HEK293T (cell line): ENCODE data around the gene ARHGEF18.

Source experiments
- ARNT ChIP-seq: fragments of 450-650 bp; IDR thresholded peaks from 2 replicates; pipeline ENCODE4 v1.6.1; 2017; ENCODE audit warnings: mild to moderate bottlenecking
- CTBP1 ChIP-seq: fragments of 450-650 bp; IDR thresholded peaks from 2 replicates; pipeline ENCODE4 v1.6.1; 2016; ENCODE audit warnings: borderline replicate concordance
- ELF4 ChIP-seq: fragments of 450-650 bp; IDR thresholded peaks from 2 replicates; pipeline ENCODE4 v1.6.1; 2017; ENCODE audit warnings: antibody characterized with exemption
- FOXM1 ChIP-seq: fragments of 450-650 bp; IDR thresholded peaks from 2 replicates; pipeline ENCODE4 v1.6.1; 2017; ENCODE audit warnings: mild to moderate bottlenecking, borderline replicate concordance
- NFRKB ChIP-seq: fragments of 450-650 bp; IDR thresholded peaks from 2 replicates; pipeline ENCODE4 v1.6.1; 2016; ENCODE audit warnings: mild to moderate bottlenecking, moderate library complexity
- SP1 ChIP-seq: fragments of 450-650 bp; IDR thresholded peaks from 2 replicates; pipeline ENCODE4 v1.6.1; 2017
- SUZ12 ChIP-seq: fragments of 450-650 bp; IDR thresholded peaks from 2 replicates; pipeline ENCODE4 v1.6.1; 2016; ENCODE audit warnings: mild to moderate bottlenecking
- TARDBP ChIP-seq: fragments of 450-650 bp; IDR thresholded peaks from 2 replicates; pipeline ENCODE4 v1.6.1; 2016
- ZNF384 ChIP-seq: fragments of 450-650 bp; IDR thresholded peaks from 2 replicates; pipeline ENCODE4 v1.6.1; 2016

DNA sequence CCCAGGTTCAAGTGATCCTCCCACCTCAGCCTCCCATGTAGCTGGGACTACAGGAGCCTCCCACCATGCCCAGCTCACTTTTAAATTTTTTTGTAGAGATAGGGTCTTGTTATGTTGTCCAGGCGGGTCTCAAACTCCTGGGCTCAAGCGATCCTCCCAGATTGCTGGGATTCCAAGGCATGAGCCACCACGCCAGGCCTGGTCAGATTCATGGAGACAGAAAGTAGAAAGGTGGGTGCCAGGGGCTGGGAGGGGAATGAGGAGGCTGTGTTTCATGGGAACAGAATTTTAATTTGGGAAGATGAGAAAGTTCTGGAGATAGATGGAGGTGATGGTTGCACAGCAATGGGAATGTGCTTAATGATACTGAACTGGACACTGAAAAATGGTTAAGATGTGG, 22.3 kb downstream of the ARHGEF18 start:
- TF ChIP-seq ELF4 (no peak), SUZ12 (no peak), ZNF384 (no peak), SP1 (no peak), CTBP1 (no peak), NFRKB (no peak), FOXM1 (no peak), TARDBP (no peak), ARNT (no peak)
